ENCODE results near the gene AFF3. TPM values are rescaled to one million over a fixed set of nuclear protein-coding genes. Genes with fewer than 3 reads are reported as not detected.

Gene AFF3
- total and polyA plus RNA-seq, 10 of the 15 experiments (the other 5 are each of a cell fraction or from before 2014, with no cell fraction given): 0.26 to 5.5 (median 3.0) TPM

GRCh38 chr2:99643787-99644418 is 498.5 kb downstream of the AFF3 start:
- Histone ChIP-seq H3K27ac (ENCODE audit: control insufficient read depth, insufficient read depth) (no peak overlapping the region), H2AFZ (ENCODE audit: control insufficient read depth, low read depth, low read length) (no peak overlapping the region), H3K27me3 (replicated peaks in 1 of 2; ENCODE audit: control insufficient read depth in 2 of 2, insufficient read depth in 2 of 2, low read length in 1 of 2) (0 out of 4 replicates have a peak, but pooled peaks cover 0 to 1% of the 10 kb centered on the region in 2 experiments), H3K79me2 (ENCODE audit: control insufficient read depth, insufficient read depth, low read length) (no peaks in the 10 kb centered on the region), H3K4me3 (no peak overlapping the region), H3K4me1 (ENCODE audit: control insufficient read depth, insufficient read depth, low read length) (no peaks in the 10 kb centered on the region), H3K36me3 (ENCODE audit: control insufficient read depth in 2 of 2, insufficient read depth in 2 of 2, low read length in 1 of 2) (no peaks in the 10 kb centered on the region), H3K4me2 (ENCODE audit: control insufficient read depth, insufficient read depth) (no peak overlapping the region), H3K9ac (ENCODE audit: control insufficient read depth, insufficient read depth, low read length) (no peak overlapping the region), H4K20me1 (ENCODE audit: control insufficient read depth, insufficient read depth) (no peaks in the 10 kb centered on the region), H3K9me3 (replicated peaks; ENCODE audit: control insufficient read depth, insufficient read depth, low read length) (no peaks in the 10 kb centered on the region)
- TF ChIP-seq CREM (IDR thresholded peaks at IDR 0.05; ENCODE audit: low read depth): no peak
- ATAC-seq (no peak), FAIRE-seq (no peak), DNase-seq (ENCODE audit: low read depth, low spot score) (no peak)
- POLR2A ChIA-PET: no interaction called here
- SMC1A ChIA-PET (ENCODE audit: uncharacterized antibody, unreplicated experiment): no interaction called here
- CTCF ChIA-PET: no interaction called here
- RAD21 ChIA-PET (ENCODE audit: unreplicated experiment): no interaction called here
- 25% methylated on average over 9 of the region's 9 CpGs for WGBS (ENCODE audit: insufficient coverage, insufficient replicate concordance, low lambda C conversion rate, missing lambda C conversion rate)
- intact Hi-C loops (cut with micrococcal nuclease; ENCODE audit: unreplicated experiment): no loop called here
- no TSS peak for BruUV-seq (replicated peaks)
- in situ Hi-C loops (cut with MboI): no loop called here

- Histone ChIP-seq H4K20me1 (ENCODE audit: control insufficient read depth, insufficient read depth) (no peaks in the 10 kb centered on the region), H3K9ac (ENCODE audit: control insufficient read depth, insufficient read depth, low read length) (no peak overlapping the region), H3K27me3 (replicated peaks in 1 of 2; ENCODE audit: control insufficient read depth in 2 of 2, insufficient read depth in 2 of 2, low read length in 1 of 2) (0 out of 4 replicates have a peak, but pooled peaks cover 0 to 1% of the 10 kb centered on the region in 2 experiments), H3K36me3 (ENCODE audit: control insufficient read depth in 2 of 2, insufficient read depth in 2 of 2, low read length in 1 of 2) (no peaks in the 10 kb centered on the region), H2AFZ (ENCODE audit: control insufficient read depth, low read depth, low read length) (no peak overlapping the region), H3K4me2 (ENCODE audit: control insufficient read depth, insufficient read depth) (no peak overlapping the region), H3K9me3 (replicated peaks; ENCODE audit: control insufficient read depth, insufficient read depth, low read length) (no peaks in the 10 kb centered on the region), H3K4me1 (ENCODE audit: control insufficient read depth, insufficient read depth, low read length) (no peaks in the 10 kb centered on the region), H3K79me2 (ENCODE audit: control insufficient read depth, insufficient read depth, low read length) (no peaks in the 10 kb centered on the region), H3K27ac (ENCODE audit: control insufficient read depth, insufficient read depth) (no peak overlapping the region), H3K4me3 (no peak overlapping the region)
- ATAC-seq (no peak), DNase-seq (ENCODE audit: low read depth, low spot score) (no peak), FAIRE-seq (no peak)
- no TSS peak for BruUV-seq (replicated peaks)
- SMC1A ChIA-PET (ENCODE audit: uncharacterized antibody, unreplicated experiment): no interaction called here
- CTCF ChIA-PET: no interaction called here
- in situ Hi-C loops (cut with MboI) (no loop called here), intact Hi-C loops (cut with micrococcal nuclease; ENCODE audit: unreplicated experiment) (no loop called here)
- RAD21 ChIA-PET (ENCODE audit: unreplicated experiment): no interaction called here
- POLR2A ChIA-PET: no interaction called here
- 47% methylated on average over 4 of the region's 4 CpGs for whole genome bisulfite sequencing (ENCODE audit: insufficient coverage, insufficient replicate concordance, low lambda C conversion rate, missing lambda C conversion rate)
- TF ChIP-seq SREBF2 (IDR thresholded peaks at IDR 0.05; ENCODE audit: low read length) (no peak), POLR2AphosphoS5 (IDR thresholded peaks at IDR 0.05; ENCODE audit: low read length) (no peak), ZBTB4 (CRISPR knock-in tag; IDR thresholded peaks at IDR 0.05) (no peak), RAD51 (IDR thresholded peaks at IDR 0.05) (no peak), DPF2 (IDR thresholded peaks at IDR 0.05) (no peak), HCFC1 (IDR thresholded peaks at IDR 0.05; ENCODE audit: low read length) (no peak), CHD2 (IDR thresholded peaks at IDR 0.05; ENCODE audit: borderline replicate concordance, low read depth, low read length) (no peak), CBX3 (IDR thresholded peaks at IDR 0.05; ENCODE audit: borderline replicate concordance, low read depth) (no peak), ZNF592 (IDR thresholded peaks at IDR 0.05) (no peak)
Observed at GRCh38 chr2:99641999-99642398, 500.4 kb downstream of the AFF3 start.

Data from GM12878 (cell line).